Measurements from ENCODE around the gene LZIC.

DNA sequence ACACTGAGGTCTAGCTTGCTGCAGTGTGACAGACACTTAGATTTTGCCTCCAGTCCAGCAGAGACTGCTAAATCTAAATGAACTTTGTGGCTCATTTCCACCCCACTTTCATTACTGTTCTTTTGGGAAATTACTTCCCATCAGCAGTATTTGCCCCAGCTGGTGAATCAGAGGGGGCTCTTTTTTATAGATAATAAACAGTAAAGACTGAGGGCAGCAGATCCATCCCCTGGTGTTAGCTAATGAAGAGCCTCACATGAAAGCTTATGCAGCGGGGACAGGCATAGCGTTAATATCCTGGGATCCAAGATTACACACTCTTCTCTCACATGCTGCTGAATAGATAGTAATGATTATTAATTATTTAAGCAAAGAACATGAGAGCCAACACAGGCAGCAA is 26.7 kb downstream of the LZIC start:
- TF ChIP-seq POLR2A (IDR thresholded peaks at IDR 0.05; ENCODE audit: low read depth): no peak
- no peak for TF ChIP-seq CTCF (IDR thresholded peaks at IDR 0.05)
- TF ChIP-seq POLR2AphosphoS5 (IDR thresholded peaks at IDR 0.05): no peak
- no peak for TF ChIP-seq EP300 (IDR thresholded peaks at IDR 0.05)
